K562 (cell line): ENCODE results near the gene PSMB7. TPM values are rescaled to one million over a fixed set of nuclear protein-coding genes. Genes with fewer than 3 reads are reported as not detected.

Source experiments
- ATAC-seq: fragments of 200-7000 bp; cut with Tn5 transposase; 3 replicates; pipeline ENCODE4 v1.9.1; 2020; ENCODE audit warnings: moderate library complexity
- BruUV-seq: library from RNA; stranded (reverse); fragments of 400-500 nt; replicated peaks from 2 replicates; lab custom pipeline; 2021; lab: Mats Ljungman, UMichigan
- CTCF ChIA-PET: fragments of 300-600 bp; formaldehyde crosslinking; extraction: SDS; loops from one replicate; lab custom pipeline; 2021; ENCODE audit warnings: low intra/inter-chr PET ratio; lab: Yijun Ruan, JAX
- POLR2A ChIA-PET: fragments of 300-600, 350-650 bp; sonication (Branson Sonifier 250); formaldehyde crosslinking; extraction: SDS; loops from one replicate; lab custom pipeline; 2021; ENCODE audit warnings: antibody characterized with exemption, inconsistent platforms; lab: Yijun Ruan, JAX
- DNase-seq, 4 experiments: peaks; one replicate each; pipeline versions ENCODE4 v3.0.0 to v3.0.0-alpha.2; 2011 to 2018; ENCODE audit warnings: low spot score in 3 of 4, mixed read lengths in 3 of 4; ENCODE audit errors: extremely low read depth in 1 of 4
- FAIRE-seq: peaks from 2 replicates; lab custom pipeline; 2011; peaks lifted over from hg19 to GRCh38; lab: Jason Lieb, UNC
- H2AFZ ChIP-seq: 2 replicates; pipeline ENCODE4 v1.6.0; 2011; ENCODE audit warnings: low read depth, low read length, control low read depth, inconsistent platforms
- H3K27ac ChIP-seq: fragments of 200-600 bp; 3 replicates; pipeline ENCODE4 v1.8.0; 2011; ENCODE audit warnings: low read depth, mild to moderate bottlenecking, control low read depth, inconsistent platforms, low read length, moderate library complexity, mixed read lengths; ENCODE audit errors: extremely low read depth
- H3K27me3 ChIP-seq, 2 experiments: fragments of 300-600 bp in 1 of 2; 2 replicates in 1 of 2; 3 replicates in 1 of 2; pipeline versions ENCODE4 v1.6.0 to v1.8.0; 2011; ENCODE audit warnings: inconsistent platforms in 2 of 2, low read length in 2 of 2, mild to moderate bottlenecking in 1 of 2, mixed read lengths in 1 of 2, moderate library complexity in 1 of 2; ENCODE audit not compliant: control insufficient read depth in 2 of 2, insufficient read depth in 2 of 2
- H3K36me3 ChIP-seq: fragments of 300-600 bp; 3 replicates; pipeline ENCODE4 v1.8.0; 2011; ENCODE audit warnings: mild to moderate bottlenecking, low read length, inconsistent platforms; ENCODE audit not compliant: control insufficient read depth, insufficient read depth
- H3K4me1 ChIP-seq, 2 experiments: fragments of 200-600 bp in 1 of 2; replicated peaks in 1 of 2; 2 replicates in 1 of 2; 3 replicates in 1 of 2; pipeline versions ENCODE4 v1.5.1 to v1.8.0; 2011; ENCODE audit warnings: inconsistent platforms in 2 of 2, low read length in 2 of 2, mild to moderate bottlenecking in 1 of 2, mixed read lengths in 1 of 2, moderate library complexity in 1 of 2; ENCODE audit not compliant: control insufficient read depth in 2 of 2, insufficient read depth in 2 of 2
- H3K4me2 ChIP-seq: 2 replicates; pipeline ENCODE4 v1.6.1; 2011; ENCODE audit warnings: low read length, control low read depth, inconsistent platforms, mixed read lengths; ENCODE audit not compliant: insufficient read depth
- H3K4me3 ChIP-seq: fragments of 200-600 bp; sonication (generic), shearing (Covaris generic); 2 replicates; pipeline ENCODE4 v1.5.1; 2016; ENCODE audit warnings: control low read depth, inconsistent platforms
- H3K79me2 ChIP-seq: fragments of 200-600 bp; 3 replicates; pipeline ENCODE4 v1.8.0; 2011; ENCODE audit warnings: low read length, inconsistent platforms; ENCODE audit not compliant: control insufficient read depth, insufficient read depth
- H3K9ac ChIP-seq, 2 experiments: 2 replicates each; pipeline versions ENCODE4 v1.6.0 to v1.6.1; 2011; ENCODE audit warnings: low read depth in 2 of 2, low read length in 2 of 2, control low read depth in 1 of 2, inconsistent platforms in 1 of 2, mild to moderate bottlenecking in 1 of 2, mixed read lengths in 1 of 2; ENCODE audit not compliant: insufficient read depth in 1 of 2
- H3K9me1 ChIP-seq: one replicate; pipeline ENCODE4 v1.6.0; 2011; ENCODE audit warnings: inconsistent platforms, mild to moderate bottlenecking, low read length, moderate library complexity; ENCODE audit not compliant: control insufficient read depth, insufficient read depth
- H3K9me3 ChIP-seq: replicated peaks from 2 replicates; pipeline ENCODE4 v1.5.1; 2011; ENCODE audit warnings: low read depth, low read length, inconsistent platforms; ENCODE audit not compliant: control insufficient read depth, insufficient read depth
- H4K20me1 ChIP-seq: replicated peaks from 2 replicates; pipeline ENCODE4 v1.6.1; 2011; ENCODE audit warnings: low read length, inconsistent platforms, mixed read lengths; ENCODE audit not compliant: control insufficient read depth, insufficient read depth
- BMI1 ChIP-seq: fragments of 150-350 bp; IDR thresholded peaks from 2 replicates; pipeline ENCODE4 v1.6.1; 2014; ENCODE audit warnings: low read length
- CEBPB ChIP-seq: fragments of 450-650 bp; IDR thresholded peaks from 2 replicates; pipeline ENCODE4 v1.6.1; 2016; ENCODE audit warnings: missing genetic modification characterization, missing compliant biosample characterization
- CREB5 ChIP-seq: fragments of 250-450 bp; sonication (Bioruptor Pico); IDR thresholded peaks from 2 replicates; pipeline ENCODE4 v1.5.0; 2020; ENCODE audit warnings: mild to moderate bottlenecking
- CXXC5 ChIP-seq: fragments of 250-450 bp; sonication (Bioruptor Pico); IDR thresholded peaks from 2 replicates; pipeline ENCODE4 v1.8.0; 2022; ENCODE audit warnings: inconsistent platforms, mild to moderate bottlenecking, moderate library complexity
- FOXJ2 ChIP-seq: fragments of 200-800 bp; sonication (Bioruptor generic); IDR thresholded peaks from 2 replicates; pipeline ENCODE4 v1.6.1; 2016; ENCODE audit warnings: missing genetic modification characterization, missing compliant biosample characterization
- MTA1 ChIP-seq: fragments of 450-650 bp; IDR thresholded peaks from 2 replicates; pipeline ENCODE4 v1.6.1; 2017; ENCODE audit warnings: borderline replicate concordance
- SMARCE1 ChIP-seq: fragments of 450-650 bp; IDR thresholded peaks from 2 replicates; pipeline ENCODE4 v1.7.1; 2016; ENCODE audit warnings: mild to moderate bottlenecking
- TARDBP ChIP-seq: fragments of 450-650 bp; IDR thresholded peaks from 2 replicates; pipeline ENCODE4 v1.6.1; 2016
- ZBTB1 ChIP-seq: sonication (generic); formaldehyde crosslinking; IDR thresholded peaks from 2 replicates; pipeline ENCODE4 v1.8.1; 2023; ENCODE audit warnings: missing genetic modification reagents, low read depth, mild to moderate bottlenecking, borderline replicate concordance
- ZNF165 ChIP-seq: fragments of 250-450 bp; sonication (Bioruptor Pico); IDR thresholded peaks from 2 replicates; pipeline ENCODE4 v1.4.0; 2020; ENCODE audit warnings: borderline replicate concordance
- ZNF79 ChIP-seq: fragments of 250-450 bp; sonication (Bioruptor Pico); IDR thresholded peaks from 2 replicates; pipeline ENCODE4 v1.4.0; 2020; ENCODE audit warnings: low read depth, mild to moderate bottlenecking, moderate library complexity
- WGBS: fragments of 100-300 bp; shearing (Covaris generic); methylation state at CpG from one replicate; pipeline ENCODE4 v1.1.6; 2016; ENCODE audit warnings: low coverage, mixed read lengths; ENCODE audit not compliant: insufficient coverage; ENCODE audit errors: missing lambda C conversion rate; 5-methylcytosine and 5-hydroxymethylcytosine counted together
- in situ Hi-C: fragments of 300-500 bp; cut with MboI; formaldehyde crosslinking; loops from 4 replicates; pipeline ENCODE4 v1.15.0; 2018; ENCODE audit warnings: inconsistent platforms, mixed read lengths
- intact Hi-C: fragments of 100-400 bp; cut with micrococcal nuclease; formaldehyde crosslinking; loops from 2 replicates; pipeline ENCODE4 v1.14.2; 2022
- polyA plus RNA-seq, 8 experiments: library from polyadenylated mRNA; depleted of rRNA in 4 of 8; stranded (reverse) in 5 of 8; unstranded in 3 of 8; fragments of >200 nt; fragmentation: Nextera tagmentation in 2 of 8; fragmentation: Illumina TruSeq in 1 of 8; extraction: Ambion mirVana in 2 of 8; extraction: Trizol in 1 of 8; gene quantifications; 2 replicates each; pipeline versions ENCODE4 v1.2.1 to v1.2.3, GENCODE V29; 2011 to 2014; ENCODE audit warnings: inconsistent platforms in 1 of 8, missing spikeins in 1 of 8
- total RNA-seq, 7 experiments: library from RNA; depleted of rRNA in 6 of 7; stranded (reverse); fragments of >200 nt in 6 of 7; fragmentation: Illumina TruSeq in 2 of 7; extraction: Trizol in 2 of 7; gene quantifications; 2 replicates each; pipeline versions ENCODE4 v1.2.1 to v1.2.3, GENCODE V29; 2011 to 2021; ENCODE audit warnings: low replicate concordance in 1 of 7
- TF ChIP-seq, protein P1 (sequence below): fragments of 250-450 bp; sonication (Bioruptor Pico); IDR thresholded peaks from 2 replicates; pipeline ENCODE4 v1.4.0; 2020
- TF ChIP-seq, protein P2 (sequence below): sonication (generic); formaldehyde crosslinking; IDR thresholded peaks from 2 replicates; pipeline ENCODE4 v1.8.0; 2022; ENCODE audit warnings: missing genetic modification reagents, mild to moderate bottlenecking, moderate library complexity, borderline replicate concordance

PSMB7 gene
- total and polyA plus RNA-seq, 9 of the 15 experiments (the other 6 are each of a cell fraction or from before 2014, with no cell fraction given): 321 to 978 (median 407) TPM

DNA sequence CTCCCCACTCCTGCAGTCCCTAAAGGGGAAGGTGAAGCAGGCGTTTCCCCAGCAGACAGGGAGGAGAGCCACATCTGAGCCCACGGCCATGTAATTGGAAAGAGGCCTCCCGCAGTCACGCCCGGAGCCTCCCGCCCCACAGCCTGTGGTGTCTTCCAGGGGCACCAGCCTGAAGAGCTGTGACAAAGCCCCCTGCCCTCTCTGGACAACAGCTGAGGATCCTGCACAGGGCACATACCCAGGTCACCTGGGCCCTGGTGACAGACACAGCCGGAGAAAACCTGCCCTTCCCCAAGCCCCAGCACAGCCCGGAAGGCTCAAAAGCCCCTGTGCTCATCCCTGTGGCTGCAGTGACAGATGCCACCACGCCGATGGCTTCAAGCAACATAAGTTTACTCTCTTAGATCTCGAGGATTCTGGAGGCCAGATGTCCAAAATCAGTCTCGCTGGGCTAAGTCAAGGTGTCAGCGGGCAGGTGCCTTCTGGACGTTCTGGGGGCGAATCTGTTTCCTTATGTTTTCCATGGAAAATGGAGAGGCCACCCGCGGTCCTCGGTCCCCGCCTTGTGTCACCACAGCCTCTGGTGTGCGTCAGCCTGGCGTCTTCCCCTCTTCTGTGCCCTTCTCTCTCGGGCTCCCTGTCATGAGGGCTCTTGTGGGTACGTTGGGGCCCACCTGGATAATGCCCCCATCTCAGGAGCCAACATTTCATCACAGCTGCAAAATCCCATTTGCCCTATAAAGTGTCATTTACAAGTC lies 71.5 kb downstream of the PSMB7 start:
- Histone ChIP-seq H4K20me1 (no peaks in the 10 kb centered on the region), H3K79me2 (no peaks in the 10 kb centered on the region), H3K27me3 (no peaks in the 10 kb centered on the region), H3K27ac (no peak overlapping the region), H2AFZ (no peak overlapping the region), H3K36me3 (peaks cover 27% of the 10 kb centered on the region; the same call in 1 of the 3 replicates), H3K4me1 (peaks cover 0 to 39% of the 10 kb centered on the region in 2 experiments; a peak in 3 of 5 replicates), H3K9me3 (no peaks in the 10 kb centered on the region), H3K4me2 (no peak overlapping the region), H3K9ac (0 out of 4 replicates have a peak overlapping the region, but pooled peaks of 1 of the 2 experiments have one; percentile 28), H3K9me1 (peaks cover under 1% of the 10 kb centered on the region), H3K4me3 (no peak overlapping the region)
- intact Hi-C loops: no loop called here
- 91% methylated on average over 17 of the region's 23 CpGs for WGBS
- ChIA-PET CTCF (no interaction called here), POLR2A (interaction anchor here (0.6 to 0.7 kb wide), 2 partner anchors 38 to 1038 kb away, joined by 3 read pairs; no protein-coding TSS in a partner anchor)
- FAIRE-seq: no peak
- in situ Hi-C loops: no loop called here
- BruUV-seq: no TSS peak
- DNase-seq: no peak
- no peak for ATAC-seq
- TF ChIP-seq CEBPB (tag): no peak
- TF ChIP-seq TARDBP: no peak
- TF ChIP-seq FOXJ2 (tag): no peak
- TF ChIP-seq, protein P1, sequence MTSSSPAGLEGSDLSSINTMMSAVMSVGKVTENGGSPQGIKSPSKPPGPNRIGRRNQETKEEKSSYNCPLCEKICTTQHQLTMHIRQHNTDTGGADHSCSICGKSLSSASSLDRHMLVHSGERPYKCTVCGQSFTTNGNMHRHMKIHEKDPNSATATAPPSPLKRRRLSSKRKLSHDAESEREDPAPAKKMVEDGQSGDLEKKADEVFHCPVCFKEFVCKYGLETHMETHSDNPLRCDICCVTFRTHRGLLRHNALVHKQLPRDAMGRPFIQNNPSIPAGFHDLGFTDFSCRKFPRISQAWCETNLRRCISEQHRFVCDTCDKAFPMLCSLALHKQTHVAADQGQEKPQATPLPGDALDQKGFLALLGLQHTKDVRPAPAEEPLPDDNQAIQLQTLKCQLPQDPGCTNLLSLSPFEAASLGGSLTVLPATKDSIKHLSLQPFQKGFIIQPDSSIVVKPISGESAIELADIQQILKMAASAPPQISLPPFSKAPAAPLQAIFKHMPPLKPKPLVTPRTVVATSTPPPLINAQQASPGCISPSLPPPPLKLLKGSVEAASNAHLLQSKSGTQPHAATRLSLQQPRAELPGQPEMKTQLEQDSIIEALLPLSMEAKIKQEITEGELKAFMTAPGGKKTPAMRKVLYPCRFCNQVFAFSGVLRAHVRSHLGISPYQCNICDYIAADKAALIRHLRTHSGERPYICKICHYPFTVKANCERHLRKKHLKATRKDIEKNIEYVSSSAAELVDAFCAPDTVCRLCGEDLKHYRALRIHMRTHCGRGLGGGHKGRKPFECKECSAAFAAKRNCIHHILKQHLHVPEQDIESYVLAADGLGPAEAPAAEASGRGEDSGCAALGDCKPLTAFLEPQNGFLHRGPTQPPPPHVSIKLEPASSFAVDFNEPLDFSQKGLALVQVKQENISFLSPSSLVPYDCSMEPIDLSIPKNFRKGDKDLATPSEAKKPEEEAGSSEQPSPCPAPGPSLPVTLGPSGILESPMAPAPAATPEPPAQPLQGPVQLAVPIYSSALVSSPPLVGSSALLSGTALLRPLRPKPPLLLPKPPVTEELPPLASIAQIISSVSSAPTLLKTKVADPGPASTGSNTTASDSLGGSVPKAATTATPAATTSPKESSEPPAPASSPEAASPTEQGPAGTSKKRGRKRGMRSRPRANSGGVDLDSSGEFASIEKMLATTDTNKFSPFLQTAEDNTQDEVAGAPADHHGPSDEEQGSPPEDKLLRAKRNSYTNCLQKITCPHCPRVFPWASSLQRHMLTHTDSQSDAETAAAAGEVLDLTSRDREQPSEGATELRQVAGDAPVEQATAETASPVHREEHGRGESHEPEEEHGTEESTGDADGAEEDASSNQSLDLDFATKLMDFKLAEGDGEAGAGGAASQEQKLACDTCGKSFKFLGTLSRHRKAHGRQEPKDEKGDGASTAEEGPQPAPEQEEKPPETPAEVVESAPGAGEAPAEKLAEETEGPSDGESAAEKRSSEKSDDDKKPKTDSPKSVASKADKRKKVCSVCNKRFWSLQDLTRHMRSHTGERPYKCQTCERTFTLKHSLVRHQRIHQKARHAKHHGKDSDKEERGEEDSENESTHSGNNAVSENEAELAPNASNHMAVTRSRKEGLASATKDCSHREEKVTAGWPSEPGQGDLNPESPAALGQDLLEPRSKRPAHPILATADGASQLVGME (CRISPR knock-in tag): no peak
- no peak for TF ChIP-seq CXXC5 (CRISPR knock-in tag)
- no peak for TF ChIP-seq ZNF79 (CRISPR knock-in tag)
- no peak for TF ChIP-seq ZBTB1
- no peak for TF ChIP-seq ZNF165 (CRISPR knock-in tag)
- TF ChIP-seq, protein P2, sequence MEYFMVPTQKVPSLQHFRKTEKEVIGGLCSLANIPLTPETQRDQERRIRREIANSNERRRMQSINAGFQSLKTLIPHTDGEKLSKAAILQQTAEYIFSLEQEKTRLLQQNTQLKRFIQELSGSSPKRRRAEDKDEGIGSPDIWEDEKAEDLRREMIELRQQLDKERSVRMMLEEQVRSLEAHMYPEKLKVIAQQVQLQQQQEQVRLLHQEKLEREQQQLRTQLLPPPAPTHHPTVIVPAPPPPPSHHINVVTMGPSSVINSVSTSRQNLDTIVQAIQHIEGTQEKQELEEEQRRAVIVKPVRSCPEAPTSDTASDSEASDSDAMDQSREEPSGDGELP (CRISPR knock-in tag): no peak
- no peak for TF ChIP-seq CREB5 (CRISPR knock-in tag)
- no peak for TF ChIP-seq MTA1
- TF ChIP-seq SMARCE1: no peak
- TF ChIP-seq BMI1: no peak
